H1 (cell line): ENCODE results near the gene SLC12A6. TPM values are rescaled to one million over a fixed set of nuclear protein-coding genes. Genes with fewer than 3 reads are reported as not detected.

ENCODE experiments used
- CHD1 ChIP-seq: IDR thresholded peaks from 2 replicates; pipeline ENCODE4 v1.6.1; 2012; ENCODE audit warnings: low read depth, low read length, improper control_type of control experiment
- CTCF ChIP-seq, 3 experiments: IDR thresholded peaks; 1 replicate in 2 of 3; 2 replicates in 1 of 3; pipeline versions ENCODE4 v1.5.1 to v1.6.1; 2011; ENCODE audit warnings: low read length in 3 of 3, mild to moderate bottlenecking in 3 of 3, inconsistent platforms in 2 of 3, low read depth in 1 of 3, moderate library complexity in 1 of 3; ENCODE audit not compliant: insufficient read depth in 1 of 3; ENCODE audit errors: control extremely low read depth in 1 of 3
- JUND ChIP-seq: IDR thresholded peaks from 2 replicates; pipeline ENCODE4 v1.6.1; 2011; ENCODE audit warnings: mild to moderate bottlenecking, improper control_type of control experiment, low read length
- KDM4A ChIP-seq: IDR thresholded peaks from one replicate; pipeline ENCODE4 v1.7.1; 2012; ENCODE audit warnings: low read depth, mild to moderate bottlenecking, moderate library complexity, low read length, inconsistent platforms; ENCODE audit not compliant: severe bottlenecking
- RFX5 ChIP-seq: IDR thresholded peaks from 2 replicates; pipeline ENCODE4 v1.6.1; 2011; ENCODE audit warnings: low read depth, low read length, improper control_type of control experiment, borderline replicate concordance
- SIX5 ChIP-seq: IDR thresholded peaks from 2 replicates; pipeline ENCODE4 v1.6.1; 2011; ENCODE audit warnings: mild to moderate bottlenecking, low read depth, low read length
- SRF ChIP-seq: IDR thresholded peaks from 2 replicates; pipeline ENCODE4 v1.6.1; 2011; ENCODE audit warnings: mild to moderate bottlenecking, low read depth, low read length, moderate library complexity
- TAF7 ChIP-seq: optimal IDR thresholded peaks from 2 replicates; pipeline ENCODE3; 2011; ENCODE audit warnings: low read depth, mild to moderate bottlenecking, inconsistent platforms, low read length, moderate library complexity, borderline replicate concordance
- TCF12 ChIP-seq: IDR thresholded peaks from 2 replicates; pipeline ENCODE4 v1.6.1; 2011; ENCODE audit warnings: low read depth, mild to moderate bottlenecking, low read length
- polyA plus RNA-seq, 7 experiments: library from polyadenylated mRNA; depleted of rRNA in 3 of 7; stranded (reverse) in 5 of 7; unstranded in 2 of 7; fragments of >200 nt in 5 of 7; fragments of 200-250 nt in 2 of 7; gene quantifications; 1 replicate in 5 of 7; 2 replicates in 1 of 7; 4 replicates in 1 of 7; pipeline versions ENCODE4 v1.2.1 to v1.2.3, GENCODE V29; 2011 to 2013; ENCODE audit warnings: missing spikeins in 2 of 7, mixed read lengths in 2 of 7
- total RNA-seq: library from RNA; stranded (reverse); fragmentation: NEBNext Ultra II Directional; extraction: Animal tissue kit (Norgen Biotek cat#: 25700); gene quantifications from 2 replicates; pipeline ENCODE4 v1.2.1, GENCODE V29; 2021

Gene SLC12A6
- total and polyA plus RNA-seq, 2 of the 8 experiments (the other 6 are each of a cell fraction or from before 2014, with no cell fraction given), result 9.2 to 11.1 TPM

DNA sequence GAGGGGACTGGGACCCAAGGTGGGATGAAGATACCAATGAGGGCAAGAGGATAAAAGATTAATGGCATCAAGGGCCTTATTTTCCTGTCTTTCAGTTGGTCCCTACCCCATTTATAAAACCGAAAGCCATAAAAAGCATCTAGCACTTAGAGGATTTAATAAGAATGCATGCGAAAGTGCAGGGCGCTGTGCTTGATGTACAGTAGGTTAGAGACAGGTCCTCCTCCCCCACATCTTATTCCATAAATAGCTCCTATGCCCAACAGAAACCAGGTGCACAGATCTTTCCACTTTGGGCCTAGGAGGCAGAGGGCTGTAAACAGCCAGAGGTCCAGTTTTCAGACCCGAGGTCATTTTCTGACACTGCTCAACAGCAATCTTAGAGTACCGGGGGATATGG, 28.3 kb upstream of the SLC12A6 start (continued):
- TF ChIP-seq TAF7, result no peak
- TF ChIP-seq CTCF (IDR thresholded peaks at IDR 0.05; ENCODE audit: control extremely low read depth in 1 of 3, insufficient read depth in 1 of 3, low read depth in 1 of 3, low read length in 3 of 3), result no peak
- no peak for TF ChIP-seq SIX5
- TF ChIP-seq TCF12, result no peak
- TF ChIP-seq SRF, result no peak
- no peak for TF ChIP-seq CHD1
- TF ChIP-seq JUND, result no peak
- TF ChIP-seq KDM4A, result no peak
- no peak for TF ChIP-seq RFX5
